Endometrial microvascular endothelial cells (primary cell): Measurements from ENCODE around the gene XIRP1. TPM values are rescaled to one million over a fixed set of nuclear protein-coding genes. Genes with fewer than 3 reads are reported as not detected.

Experiments used
- in situ Hi-C: cut with HindIII; loops from 2 replicates; pipeline ENCODE4 v1.10.0; 2017; ENCODE audit warnings: low sequenced_read_pairs, low pct_unique_long_range_greater_than_20kb; ENCODE audit errors: inconsistent ontology term
- total RNA-seq: library from RNA; depleted of rRNA; stranded (reverse); fragments of >200 nt; gene quantifications from one replicate; pipeline ENCODE4 v1.2.3, GENCODE V29; 2015; ENCODE audit errors: inconsistent ontology term

The XIRP1 gene
- total RNA-seq, 1 donor from 2014 or later = not detected

DNA sequence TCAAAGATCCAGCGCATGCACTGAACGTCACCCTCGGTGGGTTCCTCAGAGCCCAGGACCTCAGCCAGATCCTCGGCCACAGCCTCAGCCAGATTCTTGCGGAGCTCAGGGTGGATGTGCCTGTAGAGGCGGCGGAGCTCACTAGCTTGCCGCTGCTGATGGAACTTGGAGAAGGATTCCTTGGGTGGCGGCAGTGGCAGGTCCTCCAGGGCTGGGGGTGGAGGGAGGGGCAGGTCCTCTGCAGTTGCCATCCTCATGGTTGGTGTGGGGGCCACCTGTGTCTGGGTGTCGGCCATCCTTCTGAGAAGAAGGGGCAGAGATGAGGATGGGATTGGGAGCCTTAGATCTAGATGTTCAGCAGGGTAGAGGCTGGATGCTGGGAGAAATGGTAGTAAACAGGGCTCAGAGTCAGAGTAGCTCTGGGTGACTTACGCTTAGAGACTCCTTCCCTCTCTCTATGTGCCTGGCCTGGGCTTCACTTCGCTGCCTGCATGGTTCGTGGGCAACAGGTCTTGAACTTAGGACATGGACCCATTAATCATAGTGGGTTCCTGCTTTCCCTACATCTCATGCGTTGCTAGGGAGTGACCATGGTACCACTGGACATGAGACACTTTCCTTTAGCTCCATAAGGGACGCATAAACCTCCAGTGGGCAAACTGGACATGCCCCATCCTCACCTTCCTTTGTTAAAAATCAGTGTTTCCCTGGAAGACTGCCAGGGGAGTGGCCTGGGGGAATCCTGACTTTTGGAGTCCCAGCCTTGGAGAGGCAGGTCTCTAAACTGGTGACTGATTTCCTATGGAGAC, 3.0 kb downstream of the XIRP1 start:
- in situ Hi-C loops = no loop called here

DNA sequence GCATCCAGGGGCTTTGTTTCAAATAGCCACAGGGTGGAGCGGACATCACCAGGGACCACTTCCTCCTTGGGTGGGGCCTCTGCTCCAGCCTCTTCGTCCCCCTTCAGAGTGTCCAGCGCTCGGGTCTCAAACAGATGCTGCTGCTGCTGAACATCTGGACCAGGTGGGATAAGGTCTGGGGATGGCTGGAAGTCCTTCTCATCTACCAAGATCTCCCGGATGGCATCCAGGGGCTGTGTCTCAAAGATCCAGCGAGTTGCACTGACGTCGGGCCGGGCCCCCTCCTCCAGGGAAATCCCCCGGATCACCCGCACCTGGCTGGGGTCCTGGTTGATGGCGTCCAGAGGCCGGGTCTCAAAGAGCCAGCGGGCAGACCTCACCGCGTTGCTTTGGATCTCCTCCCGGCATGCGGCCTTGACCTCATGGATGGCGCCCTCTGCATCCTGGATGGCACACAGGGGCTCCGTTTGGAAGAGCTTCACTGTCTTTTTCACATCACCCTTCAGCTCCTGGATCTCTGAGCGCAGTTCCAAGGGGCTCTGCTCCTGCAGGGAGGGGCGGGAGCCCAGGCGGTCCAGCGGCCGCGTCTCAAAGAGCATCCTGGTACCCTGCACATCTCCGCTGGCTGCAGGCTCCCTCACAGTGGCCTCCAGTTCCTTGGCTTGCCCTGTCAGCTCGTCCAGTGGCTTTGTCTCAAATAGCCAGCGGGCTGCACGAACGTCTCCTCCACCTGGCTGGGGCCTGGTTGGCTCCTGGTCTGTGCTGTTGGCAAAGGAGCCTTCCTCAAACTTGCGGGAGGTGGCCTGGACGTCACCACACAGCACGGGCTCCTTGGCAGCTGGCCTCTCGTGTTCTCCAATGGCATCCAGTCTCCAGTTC, 3.9 kb downstream of the XIRP1 start:
- in situ Hi-C loops = no loop called here

GRCh38 chr3:39187372-39188155, 4.8 kb downstream of the XIRP1 start:
- in situ Hi-C loops = no loop called here

DNA sequence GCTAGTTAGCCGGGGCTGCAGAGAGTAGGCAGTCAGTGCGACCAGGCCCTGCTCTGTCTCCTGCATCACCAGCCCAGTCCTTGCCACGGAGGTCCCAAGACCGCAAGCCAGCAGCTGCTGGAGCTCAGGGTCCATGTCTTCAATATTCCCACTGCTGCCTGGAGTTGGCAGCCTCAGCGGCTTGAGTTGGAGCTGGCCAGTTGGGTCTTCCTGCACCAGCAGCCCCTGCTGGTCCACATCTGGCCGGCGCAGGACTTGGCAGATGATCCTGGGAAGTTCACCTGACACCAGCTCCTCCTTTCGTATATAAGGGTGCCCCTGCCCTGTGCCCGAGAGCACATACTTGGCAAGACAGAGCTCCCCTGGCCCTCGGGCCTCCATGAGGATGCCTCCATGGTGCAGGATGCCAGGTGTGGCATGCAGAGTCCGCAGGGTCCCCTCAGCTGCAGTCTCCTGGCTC, 5.7 kb downstream of the XIRP1 start:
- in situ Hi-C loops = no loop called here

DNA sequence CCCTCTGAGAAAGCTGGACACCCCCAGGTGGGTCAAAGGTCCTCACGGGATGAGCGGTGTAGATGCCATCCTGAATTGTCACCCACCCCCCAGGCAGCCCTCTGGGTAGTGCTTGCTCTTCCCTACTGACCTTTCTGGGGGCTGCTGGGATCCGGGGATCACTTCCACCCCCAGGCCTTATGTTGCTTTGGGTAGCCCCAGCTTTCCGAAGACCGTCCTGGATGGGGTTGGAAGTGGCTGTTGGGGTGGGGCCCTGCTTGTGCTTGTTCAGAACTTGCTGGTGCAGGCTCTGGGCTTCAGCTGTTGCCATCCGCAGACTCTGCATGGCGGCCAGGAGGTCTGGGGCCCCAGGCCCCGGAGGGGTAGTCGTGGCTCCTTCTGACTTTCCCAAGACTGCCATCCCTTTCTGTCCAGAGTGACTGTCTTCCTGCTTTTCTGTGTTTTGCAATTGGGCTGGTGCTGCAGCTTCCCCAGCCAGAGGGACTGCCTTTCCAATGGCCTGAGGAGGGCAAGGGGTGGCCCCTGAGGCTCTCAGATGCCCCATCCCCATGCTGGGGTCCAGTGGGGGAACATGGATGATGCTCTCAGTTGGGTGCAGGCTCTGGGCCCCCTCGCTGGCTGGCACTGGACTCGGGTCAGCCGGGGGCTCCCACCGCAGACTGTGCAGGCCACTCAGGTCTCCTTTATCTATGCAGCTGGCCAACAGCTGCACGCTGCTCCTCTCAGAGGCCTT, 6.3 kb downstream of the XIRP1 start:
- in situ Hi-C loops = no loop called here

DNA sequence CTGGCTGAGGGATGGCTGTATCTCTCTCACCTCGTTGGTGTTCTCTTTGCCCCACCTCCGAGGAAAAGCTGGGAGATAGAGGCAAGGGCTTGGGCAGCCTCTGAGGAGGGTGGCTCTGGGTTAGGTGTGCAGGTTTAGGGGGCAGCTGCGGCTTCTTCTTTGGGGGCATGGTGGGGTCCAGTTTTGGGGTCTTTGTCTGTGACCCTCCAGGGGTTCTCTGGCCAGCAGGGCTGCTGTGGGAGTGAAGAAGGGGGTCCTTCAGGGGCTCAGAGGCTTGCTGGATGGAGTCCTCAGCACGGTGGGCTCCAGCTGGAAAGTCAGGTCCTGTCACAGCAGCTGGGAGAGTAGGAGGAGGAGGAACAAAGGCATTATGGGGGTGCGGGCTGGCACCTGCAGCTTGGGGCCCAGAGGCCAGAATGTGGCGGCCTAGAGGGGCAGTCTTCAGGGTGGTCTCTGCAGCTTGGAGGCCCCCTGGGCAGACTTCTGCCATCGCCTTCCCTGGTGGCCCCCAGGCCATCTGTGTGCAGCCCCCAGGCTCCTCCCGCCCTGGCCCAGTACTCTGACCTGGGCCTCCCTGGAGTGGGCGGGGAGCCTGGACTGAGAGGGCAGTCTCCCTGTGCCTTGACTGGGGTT, 7.0 kb downstream of the XIRP1 start:
- in situ Hi-C loops = no loop called here

- in situ Hi-C loops = no loop called here
These were observed 7.5 kb downstream of the XIRP1 start for GRCh38 chr3:39184968-39185285.

DNA sequence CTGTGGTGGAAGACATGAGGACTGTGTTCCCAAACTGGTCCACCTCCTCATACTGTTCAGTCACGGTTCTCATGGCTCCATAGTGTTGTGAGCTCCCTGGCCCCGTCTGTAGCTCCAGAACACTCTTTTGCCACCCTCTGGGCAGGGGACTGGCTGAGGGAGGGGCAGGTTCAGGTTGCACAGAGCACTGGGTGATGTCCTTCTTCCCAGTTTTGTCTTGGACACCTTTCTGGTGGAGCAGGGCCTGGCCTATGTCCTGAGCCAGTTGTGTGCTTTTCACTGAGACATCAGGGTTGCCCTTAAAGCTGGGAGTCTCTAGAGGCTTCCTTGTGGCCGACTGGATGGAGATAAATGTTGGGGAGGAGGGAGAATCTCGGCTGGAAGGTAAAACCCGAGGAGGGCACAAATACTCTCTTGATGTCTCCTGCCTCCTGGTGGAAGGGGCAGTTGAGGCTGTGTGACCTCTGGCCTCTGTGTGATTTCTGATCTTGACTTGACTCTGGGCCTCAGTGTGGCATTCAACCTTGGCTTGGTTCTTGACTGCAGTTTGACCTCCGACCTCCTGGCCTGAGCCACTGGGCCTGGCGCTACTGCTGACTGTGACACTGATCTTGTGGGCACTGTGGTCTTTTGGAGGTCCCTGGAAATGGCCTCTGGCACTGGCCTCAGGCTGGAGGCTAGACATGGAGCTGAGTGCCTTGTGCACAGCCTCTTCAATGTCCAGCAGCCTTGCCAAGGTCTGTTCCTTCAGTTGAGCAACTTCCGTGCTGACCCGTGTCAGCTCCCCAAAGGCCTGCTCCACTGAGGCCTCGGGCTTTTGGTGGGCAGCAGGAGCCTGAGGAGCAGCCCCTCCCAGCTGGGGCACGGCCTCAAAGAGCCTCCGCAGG, 8.1 kb downstream of the XIRP1 start:
- in situ Hi-C loops = no loop called here

DNA sequence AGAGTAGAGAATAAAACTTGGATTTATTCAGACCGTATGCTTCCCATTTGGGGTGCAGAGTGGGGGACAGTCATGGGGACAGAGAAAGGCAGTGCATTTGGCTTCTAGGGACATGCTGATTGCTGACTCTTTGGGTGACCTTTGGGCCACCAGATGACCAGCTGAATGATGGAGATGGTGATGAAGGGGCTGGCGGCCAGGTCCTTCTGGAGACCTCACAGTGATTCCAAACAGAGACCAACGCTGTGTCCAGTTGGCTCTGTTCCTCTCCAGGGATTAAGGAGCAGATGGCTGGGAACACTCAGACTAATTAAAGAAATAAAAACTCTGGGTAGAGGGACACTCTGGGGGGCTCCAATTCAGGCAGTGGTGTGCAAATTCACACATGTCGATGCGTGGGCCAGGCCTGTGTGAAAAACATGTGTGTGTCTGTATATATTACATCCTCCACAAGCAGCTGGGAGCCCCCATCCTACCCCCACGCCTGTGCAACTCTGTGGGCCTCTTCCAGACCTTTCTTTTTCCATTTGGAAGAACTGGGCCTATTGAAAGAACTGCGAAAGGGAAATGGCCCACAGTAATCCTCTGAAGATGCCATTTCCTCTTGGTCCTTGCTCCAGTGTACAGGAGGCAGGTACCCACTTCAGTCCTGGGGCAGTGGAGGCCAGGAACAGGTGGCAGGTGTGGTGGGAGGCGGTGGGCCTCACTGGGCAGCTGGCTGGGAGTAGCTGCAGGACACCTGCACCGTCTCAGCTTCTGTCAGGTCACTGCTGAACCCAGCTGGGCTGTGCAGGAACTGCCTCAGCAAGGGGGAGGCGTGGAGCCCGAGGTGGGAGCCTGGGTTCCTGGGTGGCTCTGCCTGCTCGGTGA, 8.9 kb downstream of the XIRP1 start:
- in situ Hi-C loops = no loop called here

DNA sequence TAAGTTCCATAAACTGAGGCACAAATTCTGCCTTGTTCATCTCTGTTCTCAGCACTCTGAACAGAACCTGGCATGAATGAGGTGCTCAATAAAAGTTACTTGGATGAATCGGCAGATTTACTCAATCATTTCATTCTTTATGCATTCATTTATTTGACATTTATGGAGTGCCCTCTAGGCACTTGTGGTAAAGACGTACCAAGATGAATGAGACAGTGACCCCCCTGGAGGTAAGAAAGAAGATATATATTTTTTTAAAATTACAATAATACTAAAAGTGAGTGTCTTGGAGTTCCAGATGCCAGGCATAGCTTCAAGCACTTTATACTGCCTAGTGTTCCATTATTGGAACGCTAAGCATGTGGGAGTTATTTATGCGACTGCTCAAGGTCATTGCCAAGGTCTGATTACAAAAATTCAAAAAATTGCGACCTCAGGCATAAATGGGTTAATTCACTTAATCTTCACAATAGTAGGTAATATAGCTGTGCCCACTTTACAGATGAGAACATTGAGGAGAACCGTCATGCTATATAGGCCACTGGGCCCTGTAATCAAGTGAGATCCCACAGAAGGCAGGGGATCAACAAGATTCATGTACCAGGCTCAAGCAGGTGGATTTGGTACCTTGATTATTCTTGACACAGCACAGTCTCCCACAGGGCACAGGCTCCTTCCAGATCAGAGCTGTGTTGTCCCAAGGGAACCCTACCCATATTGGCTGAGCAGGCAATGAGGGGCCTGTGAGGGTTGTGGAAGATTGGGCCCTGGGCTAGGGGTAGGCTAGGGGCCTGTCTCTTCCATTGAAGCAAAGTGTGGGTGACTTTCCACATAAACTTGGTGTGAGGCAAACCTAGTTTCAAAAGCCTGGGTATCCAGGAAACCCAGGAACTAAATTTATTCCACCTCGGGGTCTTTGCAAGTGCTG, 10.7 kb downstream of the XIRP1 start:
- in situ Hi-C loops = no loop called here

- in situ Hi-C loops = no loop called here
These were observed 11.6 kb downstream of the XIRP1 start for GRCh38 chr3:39180546-39181346.

- in situ Hi-C loops = no loop called here
These were observed 12.2 kb downstream of the XIRP1 start for GRCh38 chr3:39180183-39180545.

DNA sequence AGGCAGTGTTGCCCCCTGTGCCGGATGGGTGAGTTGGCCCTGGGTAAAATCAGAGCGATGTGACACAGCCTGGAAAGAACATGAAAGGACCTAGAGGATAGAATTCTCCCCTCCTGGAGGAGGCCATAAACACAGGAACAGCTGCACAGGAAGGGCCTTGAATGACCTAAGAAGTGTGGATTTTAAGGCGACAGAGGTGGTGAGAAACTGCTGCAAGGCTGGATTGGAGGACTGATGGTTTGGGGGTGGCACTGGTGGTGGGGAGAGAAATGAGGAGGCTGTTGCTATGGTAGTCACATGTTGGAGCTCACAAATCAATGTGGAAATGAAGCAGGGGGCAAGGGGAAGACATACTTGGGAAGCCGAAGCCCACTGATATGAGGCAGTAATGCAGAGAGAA, 13.8 kb downstream of the XIRP1 start:
- in situ Hi-C loops = no loop called here

GRCh38 chr3:39177708-39178332, 14.6 kb downstream of the XIRP1 start:
- in situ Hi-C loops = no loop called here
